Stimulated activated CD4-positive, alpha-beta T cell treated with anti-CD3 and anti-CD28 coated beads, Interleukin-2, amount 100 ng/mL, for 48 hours (primary cell): ENCODE data around the gene KCNJ14.

ENCODE experiments used
- DNase-seq, 2 donors: peaks; one replicate each; pipeline ENCODE4 v3.0.0-alpha.2; 2020

KCNJ14 gene

GRCh38 chr19:48489608-48490216 lies 34.3 kb downstream of the KCNJ14 start:
- peak; percentile 86 to 88 for DNase-seq

- DNase-seq: peak in 1 of 2 donors; percentile 48
These were observed 35.8 kb downstream of the KCNJ14 start for GRCh38 chr19:48490981-48491792.

DNA sequence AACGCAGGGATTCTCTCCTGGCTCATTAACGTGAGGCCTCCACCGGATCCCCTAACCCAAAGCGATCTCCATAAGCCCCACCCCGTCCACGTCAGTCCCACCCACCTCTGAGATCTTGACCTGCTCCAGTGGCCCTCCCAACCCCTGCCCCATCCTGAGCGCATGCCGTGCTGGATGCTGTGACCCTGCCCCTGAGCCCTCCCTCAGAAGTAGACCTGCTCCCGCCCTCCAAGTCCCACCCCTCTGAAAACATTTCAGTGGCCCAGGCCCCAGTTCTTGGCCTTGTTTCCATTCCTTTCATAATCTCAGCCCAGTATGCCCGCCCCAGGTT lies 36.4 kb downstream of the KCNJ14 start:
- no peak for DNase-seq

- DNase-seq: peak; percentile 72 to 83
These were observed 37.7 kb downstream of the KCNJ14 start for GRCh38 chr19:48492925-48493717.

- no peak for DNase-seq
These were observed 38.5 kb downstream of the KCNJ14 start for GRCh38 chr19:48493718-48494401.

GRCh38 chr19:48495396-48495795 lies 40.0 kb downstream of the KCNJ14 start:
- DNase-seq: no peak

GRCh38 chr19:48496959-48497727 lies 41.8 kb downstream of the KCNJ14 start:
- no peak for DNase-seq

DNA sequence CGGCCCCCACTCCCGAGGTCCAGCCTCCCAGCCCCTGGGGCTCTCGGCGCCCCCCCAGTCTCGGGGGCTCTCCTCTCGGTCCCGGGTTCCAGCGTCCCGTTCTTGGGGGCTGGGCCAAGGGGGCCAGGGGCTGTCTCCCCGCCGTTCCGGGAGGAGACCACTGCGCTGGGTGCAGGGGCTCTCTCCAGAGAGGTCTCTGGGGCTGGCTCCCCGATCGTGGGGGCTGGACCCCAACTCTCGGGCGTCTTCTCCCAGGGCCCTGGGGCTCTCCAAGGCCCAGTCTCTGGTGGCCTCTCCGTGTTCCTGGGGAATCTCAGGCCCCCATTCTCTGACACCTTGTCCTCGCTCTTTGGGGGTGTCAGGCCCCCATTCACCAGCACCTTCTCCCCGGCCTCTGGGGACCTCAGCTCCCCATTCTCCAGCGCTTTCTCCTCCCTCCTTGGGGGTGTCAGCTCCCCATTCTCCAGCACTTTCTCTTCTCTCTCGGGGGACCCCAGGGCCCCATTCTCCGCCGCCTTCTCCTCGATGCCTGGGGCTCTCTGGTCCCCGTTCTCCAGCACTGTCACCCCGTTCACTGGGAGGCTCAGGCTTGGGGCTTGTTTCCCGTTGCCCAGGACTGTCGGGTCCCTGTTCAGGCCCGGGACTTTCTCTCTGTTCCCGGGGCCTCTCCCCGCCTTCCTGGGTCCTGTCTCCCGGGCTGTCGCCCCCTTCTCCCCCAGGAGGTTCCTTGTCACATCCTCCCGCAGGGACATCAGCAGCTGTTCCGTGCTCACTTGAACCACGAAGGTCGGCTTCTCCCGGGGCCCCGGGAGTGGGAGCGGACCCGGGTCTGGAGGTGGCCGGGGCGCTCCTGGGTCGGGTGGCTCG lies 42.6 kb downstream of the KCNJ14 start:
- DNase-seq: no peak

DNA sequence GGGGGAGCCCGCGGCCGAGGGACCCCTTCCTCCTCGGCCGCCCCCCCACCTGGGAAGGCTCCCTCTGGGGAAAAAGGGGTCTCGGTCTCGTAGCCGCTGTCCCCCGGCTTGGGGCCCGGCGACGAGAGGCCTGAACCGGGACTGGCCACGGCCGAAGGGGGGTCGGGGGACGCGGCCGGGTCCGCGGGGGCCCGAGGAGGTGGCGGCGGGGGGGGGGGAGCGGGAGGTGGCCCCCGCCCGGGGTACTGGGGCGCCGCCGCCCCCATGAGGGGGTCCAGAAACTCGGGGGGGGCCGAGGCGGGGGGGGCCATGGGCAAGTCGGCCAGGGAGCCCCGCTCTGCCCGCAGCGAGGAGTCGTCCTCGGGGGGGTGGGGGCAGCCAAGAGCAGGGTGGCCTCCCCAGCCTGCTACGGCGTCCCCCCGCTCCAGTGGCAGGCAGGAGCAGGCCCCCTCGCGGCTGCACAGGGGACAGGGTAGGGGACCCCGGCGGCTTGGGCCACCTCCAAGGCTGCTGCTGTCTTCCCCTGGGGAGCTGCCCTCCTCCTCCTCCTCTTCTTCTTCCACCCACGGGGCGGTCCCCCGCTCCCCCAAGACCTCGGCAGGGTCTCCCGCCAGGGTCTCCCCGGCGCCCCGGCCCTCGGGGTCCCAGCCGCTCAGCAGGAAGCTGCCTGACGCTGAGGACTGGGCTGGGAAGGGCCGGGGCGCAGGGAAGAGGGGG lies 43.4 kb downstream of the KCNJ14 start:
- no peak for DNase-seq

GRCh38 chr19:48499316-48500090 lies 44.1 kb downstream of the KCNJ14 start:
- no peak for DNase-seq

DNA sequence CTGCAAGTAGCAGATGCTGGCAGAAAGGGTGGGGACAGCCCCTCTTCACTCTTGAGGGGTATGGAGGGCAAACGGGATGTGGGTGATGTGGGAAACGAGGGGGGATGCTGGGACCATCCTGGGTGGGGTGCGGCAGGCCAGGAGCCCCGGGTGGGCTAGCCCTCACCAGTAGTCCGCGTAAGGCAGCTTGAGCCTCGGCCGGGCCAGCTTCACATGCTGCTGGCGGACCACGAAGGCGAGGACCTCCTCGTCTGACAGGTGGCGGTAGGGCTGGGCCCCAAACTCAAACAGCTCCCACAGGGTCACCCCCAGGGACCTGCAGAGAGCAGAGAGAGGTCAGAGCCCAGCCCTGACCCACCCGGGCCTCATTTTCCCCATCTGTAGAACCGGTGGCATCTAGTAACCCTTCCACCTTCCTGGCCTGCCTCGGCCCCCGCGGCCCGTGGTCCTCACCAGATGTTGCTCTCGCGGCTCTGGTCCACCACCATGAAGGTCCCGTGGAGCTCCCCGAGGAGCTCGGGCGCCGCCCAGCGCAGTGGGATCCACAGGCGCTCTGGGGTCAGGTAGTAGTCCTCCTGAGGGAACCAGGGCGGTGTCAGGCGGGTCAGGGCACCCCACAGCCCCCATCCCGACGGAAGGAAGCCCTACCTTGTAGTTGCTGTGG lies 45.6 kb downstream of the KCNJ14 start:
- no peak for DNase-seq

DNA sequence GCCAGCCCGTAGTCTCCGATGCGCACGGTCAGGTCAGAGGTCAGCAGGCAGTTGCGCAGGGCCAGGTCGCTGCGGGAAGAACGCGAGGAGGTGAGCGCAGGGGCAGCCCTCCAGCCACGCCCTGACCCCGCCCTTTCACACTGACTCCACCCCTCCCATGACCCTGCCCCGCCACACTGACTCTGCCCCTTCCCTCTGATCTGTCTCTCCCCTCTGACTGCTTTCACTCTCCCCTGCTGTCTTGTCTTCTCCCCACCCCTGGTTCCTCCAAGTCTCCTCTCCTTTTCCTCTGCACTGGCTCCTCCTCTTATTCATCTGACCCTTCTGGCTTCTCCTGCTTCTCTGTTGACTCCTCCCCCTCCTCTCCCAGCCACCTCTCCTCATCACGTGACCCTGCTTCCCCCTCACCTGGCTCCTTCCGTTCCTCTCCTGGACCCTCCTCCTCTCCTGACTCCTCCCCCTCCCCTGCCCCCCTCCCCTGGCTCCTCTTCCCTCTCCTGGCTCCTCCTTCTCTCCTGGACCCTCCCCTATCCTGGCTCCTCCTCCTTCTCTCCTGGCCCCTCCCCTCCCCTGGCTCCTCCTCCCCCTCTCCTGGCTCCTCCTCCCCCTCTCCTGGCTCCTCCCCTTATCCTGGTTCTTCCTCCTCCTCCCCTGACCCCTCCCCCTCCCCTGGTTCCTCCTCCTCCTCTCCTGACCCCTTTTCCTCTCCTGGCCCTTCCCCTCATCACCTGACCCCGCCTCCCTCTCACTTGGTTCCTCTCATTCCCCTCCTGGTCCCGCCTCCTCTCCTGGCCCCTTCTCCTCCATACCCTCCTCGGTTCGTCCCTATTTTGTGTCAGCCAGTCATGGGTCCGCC lies 46.3 kb downstream of the KCNJ14 start:
- DNase-seq: peak; percentile 49 to 55

- DNase-seq: no peak
These were observed 47.1 kb downstream of the KCNJ14 start for GRCh38 chr19:48502350-48503018.

GRCh38 chr19:48506138-48506733 lies 50.9 kb downstream of the KCNJ14 start:
- DNase-seq: no peak

DNA sequence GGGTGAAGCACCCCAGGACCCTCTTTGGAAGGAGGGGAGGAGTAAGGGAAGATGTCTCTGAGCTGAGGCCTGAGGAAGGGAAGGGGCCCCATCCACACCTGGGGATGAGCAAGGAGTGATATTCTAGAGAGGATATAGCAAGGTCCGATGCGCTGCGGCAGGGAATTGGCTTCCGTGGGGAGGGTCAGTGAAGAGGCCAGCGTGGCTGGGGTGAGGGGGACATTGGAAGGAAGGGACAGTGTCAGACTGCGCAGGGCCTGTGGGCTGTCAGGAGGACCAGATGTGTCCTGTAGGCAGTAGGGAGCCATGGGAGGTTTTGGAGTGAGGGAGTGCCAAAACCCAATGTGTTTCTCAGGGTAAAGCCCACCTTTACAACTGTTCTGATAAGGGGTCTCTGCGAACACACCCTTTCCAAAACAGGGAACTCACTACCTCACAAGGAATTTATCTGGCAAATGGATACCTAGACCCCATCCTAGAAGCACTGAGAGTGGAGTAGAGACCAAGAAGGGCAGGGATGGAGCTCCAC lies 52.6 kb downstream of the KCNJ14 start:
- no peak for DNase-seq

DNA sequence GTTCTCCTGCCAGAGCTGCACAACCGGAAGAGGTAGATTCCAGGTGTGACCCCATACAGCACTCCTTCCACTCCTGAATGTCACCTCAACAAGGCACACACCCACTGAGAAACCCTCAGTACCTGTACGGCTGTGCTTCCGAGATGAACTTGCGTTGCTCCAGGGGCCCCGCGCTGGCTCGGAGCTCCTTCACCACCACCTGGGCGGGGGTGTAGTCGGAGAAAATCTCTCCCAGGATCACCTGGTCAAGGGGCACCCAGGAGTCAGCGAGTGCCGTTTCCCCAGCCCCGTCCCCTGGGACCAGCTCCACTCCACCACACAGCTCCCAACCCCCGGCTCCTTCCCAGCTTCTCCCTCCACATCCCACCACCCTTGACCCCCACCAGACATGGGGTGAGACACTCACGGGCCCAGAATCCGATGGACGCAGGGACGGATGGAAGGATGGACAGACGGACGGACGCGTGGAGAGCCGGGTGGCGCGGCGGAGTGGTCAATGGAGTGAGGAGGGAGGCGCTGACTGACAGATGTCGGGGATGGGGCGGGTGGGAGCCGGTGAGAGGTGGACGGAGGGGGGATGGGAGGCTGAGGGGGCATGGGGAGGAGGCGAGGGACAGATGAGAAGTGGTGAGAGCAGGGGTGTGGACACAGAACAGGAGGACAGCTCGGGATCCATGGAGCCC lies 53.5 kb downstream of the KCNJ14 start:
- DNase-seq: no peak
